SK-N-SH treated with all-trans-retinoic acid at 6 μM for 48 hours (cell line): Measurements from ENCODE around the gene FRS3.

Experiments used
- ARNTL ChIP-seq: fragments of 450-650 bp; formaldehyde crosslinking; IDR thresholded peaks from 2 replicates; pipeline ENCODE4 v1.5.0; 2020; ENCODE audit warnings: low read depth, mild to moderate bottlenecking, moderate library complexity, borderline replicate concordance
- BACH2 ChIP-seq: fragments of 250-450 bp; sonication (Bioruptor Pico); IDR thresholded peaks from 2 replicates; pipeline ENCODE4 v1.9.0; 2021; ENCODE audit warnings: mild to moderate bottlenecking, borderline replicate concordance
- CSDC2 ChIP-seq: fragments of 250-450 bp; sonication (Bioruptor Pico); IDR thresholded peaks from 2 replicates; pipeline ENCODE4 v1.5.0; 2020; ENCODE audit warnings: mild to moderate bottlenecking, moderate library complexity
- ESRRG ChIP-seq: fragments of 250-450 bp; sonication (Bioruptor Pico); IDR thresholded peaks from 2 replicates; pipeline ENCODE4 v1.6.1; 2021; ENCODE audit warnings: mild to moderate bottlenecking
- ISL1 ChIP-seq: fragments of 250-450 bp; sonication (Bioruptor Pico); IDR thresholded peaks from 2 replicates; pipeline ENCODE4 v2.1.2; 2022; ENCODE audit warnings: mild to moderate bottlenecking, moderate library complexity
- RARB ChIP-seq: fragments of 250-450 bp; sonication (Bioruptor Pico); IDR thresholded peaks from 2 replicates; pipeline ENCODE4 v1.8.0; 2021; ENCODE audit warnings: mild to moderate bottlenecking, moderate library complexity
- ZFP30 ChIP-seq: fragments of 450-650 bp; formaldehyde crosslinking; IDR thresholded peaks from 2 replicates; pipeline ENCODE4 v1.5.0; 2022; ENCODE audit warnings: mild to moderate bottlenecking, moderate library complexity
- ZNF565 ChIP-seq: fragments of 450-650 bp; formaldehyde crosslinking; conservative IDR thresholded peaks from 2 replicates; pipeline ENCODE4 v1.5.0; 2020; ENCODE audit warnings: low read depth, mild to moderate bottlenecking, moderate library complexity
- ZNF70 ChIP-seq: fragments of 450-650 bp; formaldehyde crosslinking; IDR thresholded peaks from 2 replicates; pipeline ENCODE4 v1.5.0; 2020; ENCODE audit warnings: mild to moderate bottlenecking, moderate library complexity
- ZNF8 ChIP-seq: fragments of 450-650 bp; formaldehyde crosslinking; IDR thresholded peaks from 2 replicates; pipeline ENCODE4 v1.5.0; 2020; ENCODE audit warnings: mild to moderate bottlenecking, moderate library complexity
- TF ChIP-seq, protein P1 (sequence below): fragments of 250-450 bp; sonication (Bioruptor Pico); IDR thresholded peaks from 2 replicates; pipeline ENCODE4 v1.8.0; 2020; ENCODE audit warnings: mild to moderate bottlenecking, moderate library complexity, borderline replicate concordance
- TF ChIP-seq, protein P2 (sequence below): fragments of 250-450 bp; sonication (Bioruptor Pico); IDR thresholded peaks from 2 replicates; pipeline ENCODE4 v1.5.1; 2020; ENCODE audit warnings: low read depth, mild to moderate bottlenecking, moderate library complexity
- TF ChIP-seq, protein P3 (sequence below): fragments of 250-450 bp; sonication (Bioruptor Pico); IDR thresholded peaks from 2 replicates; pipeline ENCODE4 v1.5.0; 2020; ENCODE audit warnings: mild to moderate bottlenecking, moderate library complexity
- TF ChIP-seq, protein P4 (sequence below): fragments of 250-450 bp; sonication (Bioruptor Pico); IDR thresholded peaks from 2 replicates; pipeline ENCODE4 v1.5.1; 2021; ENCODE audit warnings: mild to moderate bottlenecking, moderate library complexity

DNA sequence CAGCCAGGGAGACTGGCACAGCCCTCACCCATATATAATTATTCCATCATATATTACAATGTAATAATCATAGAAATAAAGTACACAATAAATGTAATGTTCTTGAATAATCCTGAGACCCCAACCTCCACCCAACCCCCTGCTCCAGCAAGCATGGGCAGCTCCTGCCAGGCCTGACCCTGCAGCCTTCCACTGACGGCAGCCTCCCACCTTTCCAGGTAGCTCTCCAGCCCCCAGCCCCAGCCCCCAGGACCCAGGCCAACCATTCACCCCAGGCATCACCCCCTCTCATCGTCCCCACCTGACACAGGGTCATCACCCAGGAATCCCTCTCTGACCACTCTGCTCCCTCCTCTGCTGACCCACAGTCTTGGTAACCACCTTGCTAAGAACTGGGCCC lies 58.9 kb downstream of the FRS3 start:
- TF ChIP-seq, protein P1, sequence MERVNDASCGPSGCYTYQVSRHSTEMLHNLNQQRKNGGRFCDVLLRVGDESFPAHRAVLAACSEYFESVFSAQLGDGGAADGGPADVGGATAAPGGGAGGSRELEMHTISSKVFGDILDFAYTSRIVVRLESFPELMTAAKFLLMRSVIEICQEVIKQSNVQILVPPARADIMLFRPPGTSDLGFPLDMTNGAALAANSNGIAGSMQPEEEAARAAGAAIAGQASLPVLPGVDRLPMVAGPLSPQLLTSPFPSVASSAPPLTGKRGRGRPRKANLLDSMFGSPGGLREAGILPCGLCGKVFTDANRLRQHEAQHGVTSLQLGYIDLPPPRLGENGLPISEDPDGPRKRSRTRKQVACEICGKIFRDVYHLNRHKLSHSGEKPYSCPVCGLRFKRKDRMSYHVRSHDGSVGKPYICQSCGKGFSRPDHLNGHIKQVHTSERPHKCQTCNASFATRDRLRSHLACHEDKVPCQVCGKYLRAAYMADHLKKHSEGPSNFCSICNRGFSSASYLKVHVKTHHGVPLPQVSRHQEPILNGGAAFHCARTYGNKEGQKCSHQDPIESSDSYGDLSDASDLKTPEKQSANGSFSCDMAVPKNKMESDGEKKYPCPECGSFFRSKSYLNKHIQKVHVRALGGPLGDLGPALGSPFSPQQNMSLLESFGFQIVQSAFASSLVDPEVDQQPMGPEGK: no peak
- TF ChIP-seq BACH2 (CRISPR knock-in tag) (no peak), ZFP30 (CRISPR knock-in tag) (no peak), ZNF565 (no peak), RARB (CRISPR knock-in tag) (no peak), ZNF70 (CRISPR knock-in tag) (no peak), CSDC2 (no peak), ARNTL (CRISPR knock-in tag) (no peak), ISL1 (CRISPR knock-in tag) (no peak), ESRRG (CRISPR knock-in tag) (no peak), ZNF8 (no peak)
- TF ChIP-seq, protein P2, sequence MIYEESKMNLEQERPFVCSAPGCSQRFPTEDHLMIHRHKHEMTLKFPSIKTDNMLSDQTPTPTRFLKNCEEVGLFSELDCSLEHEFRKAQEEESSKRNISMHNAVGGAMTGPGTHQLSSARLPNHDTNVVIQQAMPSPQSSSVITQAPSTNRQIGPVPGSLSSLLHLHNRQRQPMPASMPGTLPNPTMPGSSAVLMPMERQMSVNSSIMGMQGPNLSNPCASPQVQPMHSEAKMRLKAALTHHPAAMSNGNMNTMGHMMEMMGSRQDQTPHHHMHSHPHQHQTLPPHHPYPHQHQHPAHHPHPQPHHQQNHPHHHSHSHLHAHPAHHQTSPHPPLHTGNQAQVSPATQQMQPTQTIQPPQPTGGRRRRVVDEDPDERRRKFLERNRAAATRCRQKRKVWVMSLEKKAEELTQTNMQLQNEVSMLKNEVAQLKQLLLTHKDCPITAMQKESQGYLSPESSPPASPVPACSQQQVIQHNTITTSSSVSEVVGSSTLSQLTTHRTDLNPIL (CRISPR knock-in tag): no peak
- TF ChIP-seq, protein P3, sequence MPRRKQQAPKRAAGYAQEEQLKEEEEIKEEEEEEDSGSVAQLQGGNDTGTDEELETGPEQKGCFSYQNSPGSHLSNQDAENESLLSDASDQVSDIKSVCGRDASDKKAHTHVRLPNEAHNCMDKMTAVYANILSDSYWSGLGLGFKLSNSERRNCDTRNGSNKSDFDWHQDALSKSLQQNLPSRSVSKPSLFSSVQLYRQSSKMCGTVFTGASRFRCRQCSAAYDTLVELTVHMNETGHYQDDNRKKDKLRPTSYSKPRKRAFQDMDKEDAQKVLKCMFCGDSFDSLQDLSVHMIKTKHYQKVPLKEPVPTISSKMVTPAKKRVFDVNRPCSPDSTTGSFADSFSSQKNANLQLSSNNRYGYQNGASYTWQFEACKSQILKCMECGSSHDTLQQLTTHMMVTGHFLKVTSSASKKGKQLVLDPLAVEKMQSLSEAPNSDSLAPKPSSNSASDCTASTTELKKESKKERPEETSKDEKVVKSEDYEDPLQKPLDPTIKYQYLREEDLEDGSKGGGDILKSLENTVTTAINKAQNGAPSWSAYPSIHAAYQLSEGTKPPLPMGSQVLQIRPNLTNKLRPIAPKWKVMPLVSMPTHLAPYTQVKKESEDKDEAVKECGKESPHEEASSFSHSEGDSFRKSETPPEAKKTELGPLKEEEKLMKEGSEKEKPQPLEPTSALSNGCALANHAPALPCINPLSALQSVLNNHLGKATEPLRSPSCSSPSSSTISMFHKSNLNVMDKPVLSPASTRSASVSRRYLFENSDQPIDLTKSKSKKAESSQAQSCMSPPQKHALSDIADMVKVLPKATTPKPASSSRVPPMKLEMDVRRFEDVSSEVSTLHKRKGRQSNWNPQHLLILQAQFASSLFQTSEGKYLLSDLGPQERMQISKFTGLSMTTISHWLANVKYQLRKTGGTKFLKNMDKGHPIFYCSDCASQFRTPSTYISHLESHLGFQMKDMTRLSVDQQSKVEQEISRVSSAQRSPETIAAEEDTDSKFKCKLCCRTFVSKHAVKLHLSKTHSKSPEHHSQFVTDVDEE (CRISPR knock-in tag): no peak
- TF ChIP-seq, protein P4, sequence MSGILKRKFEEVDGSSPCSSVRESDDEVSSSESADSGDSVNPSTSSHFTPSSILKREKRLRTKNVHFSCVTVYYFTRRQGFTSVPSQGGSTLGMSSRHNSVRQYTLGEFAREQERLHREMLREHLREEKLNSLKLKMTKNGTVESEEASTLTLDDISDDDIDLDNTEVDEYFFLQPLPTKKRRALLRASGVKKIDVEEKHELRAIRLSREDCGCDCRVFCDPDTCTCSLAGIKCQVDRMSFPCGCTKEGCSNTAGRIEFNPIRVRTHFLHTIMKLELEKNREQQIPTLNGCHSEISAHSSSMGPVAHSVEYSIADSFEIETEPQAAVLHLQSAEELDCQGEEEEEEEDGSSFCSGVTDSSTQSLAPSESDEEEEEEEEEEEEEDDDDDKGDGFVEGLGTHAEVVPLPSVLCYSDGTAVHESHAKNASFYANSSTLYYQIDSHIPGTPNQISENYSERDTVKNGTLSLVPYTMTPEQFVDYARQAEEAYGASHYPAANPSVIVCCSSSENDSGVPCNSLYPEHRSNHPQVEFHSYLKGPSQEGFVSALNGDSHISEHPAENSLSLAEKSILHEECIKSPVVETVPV (CRISPR knock-in tag): no peak
